A673 (cell line): Measurements from ENCODE around the gene EOMES.

Source experiments
- CTCF ChIP-seq: fragments of 300-800, 200-600 bp; sonication (generic); conservative IDR thresholded peaks from 2 replicates; pipeline ENCODE4 v1.5.1; 2017; ENCODE audit warnings: low read depth, mild to moderate bottlenecking, antibody characterized with exemption, low read length, moderate library complexity, mixed read lengths
- EZH2 ChIP-seq: fragments of 200-600 bp; sonication (generic); IDR thresholded peaks from 2 replicates; pipeline ENCODE4 v1.6.1; 2017; ENCODE audit warnings: borderline replicate concordance, low read depth, mild to moderate bottlenecking, mixed read lengths, antibody characterized with exemption, low read length; ENCODE audit not compliant: poor library complexity, severe bottlenecking

GRCh38 chr3:27756877-27757276, 34.8 kb upstream of the EOMES start:
- TF ChIP-seq CTCF (no peak), EZH2 (no peak)
